HCT116 (cell line): ENCODE measurements around the gene GRK5. TPM values are rescaled to one million over a fixed set of nuclear protein-coding genes. Genes with fewer than 3 reads are reported as not detected.
A peak's percentile ranks its signal among the peaks of the same experiment; 100 is the strongest.

ENCODE experiments used
- ATAC-seq: fragments of 200-7000 bp; cut with Tn5 transposase; 2 replicates; pipeline ENCODE4 v1.9.1; 2020; ENCODE audit warnings: mild to moderate bottlenecking, moderate library complexity
- BruUV-seq: library from RNA; stranded (reverse); fragments of 400-500 nt; replicated peaks from 2 replicates; lab custom pipeline; 2021; lab: Mats Ljungman, UMichigan
- CTCF ChIA-PET: fragments of 300-600 bp; sonication (Branson Sonifier 250); formaldehyde crosslinking; loops from one replicate; lab custom pipeline; 2021; ENCODE audit warnings: antibody characterized with exemption; lab: Charles Lee
- POLR2A ChIA-PET: fragments of 300-600, 350-600 bp; sonication (Branson Sonifier 250); formaldehyde crosslinking; loops from one replicate; lab custom pipeline; 2021; ENCODE audit warnings: antibody characterized with exemption; lab: Charles Lee
- RAD21 ChIA-PET, 2 experiments: fragments of 300-600 bp; sonication (Branson Sonifier 250); formaldehyde crosslinking; loops; one replicate each; lab custom pipeline; 2023; ENCODE audit warnings: low total read pairs in 2 of 2; ENCODE audit not compliant: uncharacterized antibody in 2 of 2, unreplicated experiment in 2 of 2, low non-redundant PET in 1 of 2; lab: Charles Lee
- DNase-seq: peaks from one replicate; pipeline ENCODE4 v3.0.0-alpha.2; 2010; ENCODE audit warnings: low read depth, low spot score
- H2AFZ ChIP-seq: fragments of 200-600 bp; shearing (Covaris generic), sonication (generic); 2 replicates; pipeline ENCODE4 v1.6.1; 2017; ENCODE audit warnings: low read depth, mixed run types, mixed read lengths, antibody characterized with exemption, low read length; ENCODE audit not compliant: poor library complexity, severe bottlenecking
- H3K27ac ChIP-seq: 2 replicates; pipeline ENCODE4 v1.5.1; 2012; ENCODE audit warnings: low read depth, low read length
- H3K27me3 ChIP-seq: fragments of 200-600 bp; sonication (generic); 2 replicates; pipeline ENCODE4 v1.6.1; 2016; ENCODE audit warnings: mixed run types, low read length, mixed read lengths; ENCODE audit not compliant: insufficient read depth
- H3K36me3 ChIP-seq, 2 experiments: fragments of 200-500 bp in 1 of 2; fragments of 200-600 bp in 1 of 2; sonication (Bioruptor generic) in 1 of 2; sonication (generic) in 1 of 2; 2 replicates each; pipeline versions ENCODE4 v1.5.1 to v1.6.1; 2014 to 2016; ENCODE audit warnings: low read length in 2 of 2, inconsistent platforms in 1 of 2, mixed read lengths in 1 of 2, mixed run types in 1 of 2; ENCODE audit not compliant: insufficient read depth in 2 of 2, control insufficient read depth in 1 of 2
- H3K4me1 ChIP-seq, 2 experiments: fragments of 200-600 bp in 1 of 2; sonication (generic) in 1 of 2; 2 replicates each; pipeline versions ENCODE4 v1.5.1 to v1.6.1; 2012 to 2017; ENCODE audit warnings: low read length in 2 of 2, inconsistent platforms in 1 of 2, mild to moderate bottlenecking in 1 of 2, mixed read lengths in 1 of 2, mixed run types in 1 of 2, moderate library complexity in 1 of 2; ENCODE audit not compliant: insufficient read depth in 2 of 2, control insufficient read depth in 1 of 2
- H3K4me2 ChIP-seq: fragments of 200-600 bp; sonication (generic); 2 replicates; pipeline ENCODE4 v1.6.1; 2017; ENCODE audit warnings: mixed run types, low read length, mixed read lengths
- H3K4me3 ChIP-seq, 2 experiments: fragments of 200-600 bp in 1 of 2; sonication (generic) in 1 of 2; replicated peaks in 1 of 2; 2 replicates each; pipeline ENCODE4 v1.5.1; 2011 to 2016; ENCODE audit warnings: low read length in 2 of 2, control low read depth in 1 of 2, low read depth in 1 of 2, mild to moderate bottlenecking in 1 of 2, mixed read lengths in 1 of 2, mixed run types in 1 of 2
- H3K79me2 ChIP-seq: fragments of 200-600 bp; sonication (generic); 2 replicates; pipeline ENCODE4 v1.6.1; 2017; ENCODE audit warnings: mild to moderate bottlenecking, mixed run types, low read length, moderate library complexity, mixed read lengths; ENCODE audit not compliant: insufficient read depth
- H3K9ac ChIP-seq: fragments of 200-600 bp; sonication (generic); 2 replicates; pipeline ENCODE4 v1.6.1; 2016; ENCODE audit warnings: low read length, mixed read lengths
- H3K9me2 ChIP-seq: fragments of 200-600 bp; sonication (generic), shearing (Covaris generic); 2 replicates; pipeline ENCODE4 v1.6.1; 2017; ENCODE audit warnings: mixed run types, mild to moderate bottlenecking, moderate library complexity; ENCODE audit not compliant: insufficient read depth
- H3K9me3 ChIP-seq, 2 experiments: fragments of 200-500 bp in 1 of 2; fragments of 200-600 bp in 1 of 2; sonication (Bioruptor generic) in 1 of 2; sonication (generic) in 1 of 2; 2 replicates each; pipeline ENCODE4 v1.6.1; 2014 to 2017; ENCODE audit warnings: low read length in 2 of 2, mixed read lengths in 2 of 2, inconsistent platforms in 1 of 2, low read depth in 1 of 2, mild to moderate bottlenecking in 1 of 2, mixed run types in 1 of 2, moderate library complexity in 1 of 2; ENCODE audit not compliant: control insufficient read depth in 1 of 2, insufficient read depth in 1 of 2
- H4K20me1 ChIP-seq: fragments of 200-600 bp; sonication (generic), shearing (Covaris generic); 2 replicates; pipeline ENCODE4 v1.6.1; 2017; ENCODE audit warnings: mixed run types, mild to moderate bottlenecking, moderate library complexity; ENCODE audit not compliant: insufficient read depth
- ATF3 ChIP-seq: IDR thresholded peaks from 2 replicates; pipeline ENCODE4 v1.6.1; 2012
- CBX3 ChIP-seq: IDR thresholded peaks from 2 replicates; pipeline ENCODE4 v1.6.1; 2012; ENCODE audit warnings: low read depth
- CEBPB ChIP-seq: IDR thresholded peaks from 2 replicates; pipeline ENCODE4 v1.6.1; 2012; ENCODE audit warnings: low read depth
- EGR1 ChIP-seq: IDR thresholded peaks from 2 replicates; pipeline ENCODE4 v1.6.1; 2012; ENCODE audit warnings: low read depth
- ELF1 ChIP-seq: IDR thresholded peaks from 2 replicates; pipeline ENCODE4 v1.6.1; 2012; ENCODE audit warnings: low read depth, borderline replicate concordance
- EZH2 ChIP-seq: fragments of 200-600 bp; sonication (generic); IDR thresholded peaks from 2 replicates; pipeline ENCODE4 v1.6.1; 2017; ENCODE audit warnings: antibody characterized with exemption, mixed run types
- EZH2phosphoT487 ChIP-seq: fragments of 200-600 bp; IDR thresholded peaks from 2 replicates; pipeline ENCODE4 v1.6.1; 2018; ENCODE audit warnings: antibody characterized with exemption, borderline replicate concordance
- FOSL1 ChIP-seq: IDR thresholded peaks from 2 replicates; pipeline ENCODE4 v1.6.1; 2012; ENCODE audit warnings: low read depth
- JUND ChIP-seq: IDR thresholded peaks from 2 replicates; pipeline ENCODE4 v1.6.1; 2012
- MAX ChIP-seq: IDR thresholded peaks from 2 replicates; pipeline ENCODE4 v1.6.1; 2012
- POLR2A ChIP-seq: IDR thresholded peaks from 2 replicates; pipeline ENCODE4 v1.7.0; 2011; ENCODE audit warnings: borderline replicate concordance; ENCODE audit not compliant: insufficient read depth, insufficient read length; ENCODE audit errors: extremely low read depth
- RAD21 ChIP-seq: IDR thresholded peaks from 2 replicates; pipeline ENCODE4 v1.6.1; 2012; ENCODE audit warnings: low read depth, mild to moderate bottlenecking
- SP1 ChIP-seq: IDR thresholded peaks from 2 replicates; pipeline ENCODE4 v1.6.1; 2012; ENCODE audit warnings: low read depth
- SRF ChIP-seq: IDR thresholded peaks from 2 replicates; pipeline ENCODE4 v1.6.1; 2012; ENCODE audit warnings: low read depth
- TCF7L2 ChIP-seq: IDR thresholded peaks from 2 replicates; pipeline ENCODE4 v1.7.0; 2011; ENCODE audit warnings: borderline replicate concordance, inconsistent platforms; ENCODE audit not compliant: insufficient read depth, insufficient read length; ENCODE audit errors: extremely low read depth
- YY1 ChIP-seq: IDR thresholded peaks from 2 replicates; pipeline ENCODE4 v1.6.1; 2011; ENCODE audit warnings: low read length, low read depth, moderate library complexity, mild to moderate bottlenecking; ENCODE audit not compliant: insufficient replicate concordance; ENCODE audit errors: extremely low read depth
- ZFX ChIP-seq: fragments of 450-650 bp; IDR thresholded peaks from 2 replicates; pipeline ENCODE4 v1.6.1; 2017
- ZNF274 ChIP-seq: fragments of 200-500 bp; sonication (Bioruptor generic); IDR thresholded peaks from 2 replicates; pipeline ENCODE4 v1.6.1; 2014; ENCODE audit warnings: mild to moderate bottlenecking, low read depth, low read length, inconsistent platforms
- intact Hi-C: fragments of 100-400 bp; cut with micrococcal nuclease; formaldehyde crosslinking; loops from 2 replicates; pipeline ENCODE4 v1.10.0; 2022
- total RNA-seq: library from RNA; stranded (reverse); gene quantifications from one replicate; pipeline ENCODE4 v1.2.1, GENCODE V29; 2021; ENCODE audit not compliant: unreplicated experiment
- TF ChIP-seq, protein P1 (sequence below), 3 experiments: fragments of 200-600 bp in 1 of 3; sonication (generic) in 1 of 3; IDR thresholded peaks in 2 of 3; conservative IDR thresholded peaks in 1 of 3; 2 replicates each; pipeline ENCODE4 v1.5.1; 2012 to 2017; ENCODE audit warnings: low read depth in 2 of 3, low read length in 2 of 3, antibody characterized with exemption in 1 of 3, borderline replicate concordance in 1 of 3, control low read depth in 1 of 3, mild to moderate bottlenecking in 1 of 3, mixed read lengths in 1 of 3, mixed run types in 1 of 3, moderate library complexity in 1 of 3; ENCODE audit not compliant: insufficient read depth in 1 of 3
- TF ChIP-seq, protein P2 (sequence below): IDR thresholded peaks from 2 replicates; pipeline ENCODE4 v1.6.1; 2011; ENCODE audit warnings: mild to moderate bottlenecking, low read length, moderate library complexity; ENCODE audit not compliant: insufficient replicate concordance; ENCODE audit errors: extremely low read depth

Gene GRK5
- total RNA-seq, 1 experiment from 2014 or later: 7.3 TPM

DNA sequence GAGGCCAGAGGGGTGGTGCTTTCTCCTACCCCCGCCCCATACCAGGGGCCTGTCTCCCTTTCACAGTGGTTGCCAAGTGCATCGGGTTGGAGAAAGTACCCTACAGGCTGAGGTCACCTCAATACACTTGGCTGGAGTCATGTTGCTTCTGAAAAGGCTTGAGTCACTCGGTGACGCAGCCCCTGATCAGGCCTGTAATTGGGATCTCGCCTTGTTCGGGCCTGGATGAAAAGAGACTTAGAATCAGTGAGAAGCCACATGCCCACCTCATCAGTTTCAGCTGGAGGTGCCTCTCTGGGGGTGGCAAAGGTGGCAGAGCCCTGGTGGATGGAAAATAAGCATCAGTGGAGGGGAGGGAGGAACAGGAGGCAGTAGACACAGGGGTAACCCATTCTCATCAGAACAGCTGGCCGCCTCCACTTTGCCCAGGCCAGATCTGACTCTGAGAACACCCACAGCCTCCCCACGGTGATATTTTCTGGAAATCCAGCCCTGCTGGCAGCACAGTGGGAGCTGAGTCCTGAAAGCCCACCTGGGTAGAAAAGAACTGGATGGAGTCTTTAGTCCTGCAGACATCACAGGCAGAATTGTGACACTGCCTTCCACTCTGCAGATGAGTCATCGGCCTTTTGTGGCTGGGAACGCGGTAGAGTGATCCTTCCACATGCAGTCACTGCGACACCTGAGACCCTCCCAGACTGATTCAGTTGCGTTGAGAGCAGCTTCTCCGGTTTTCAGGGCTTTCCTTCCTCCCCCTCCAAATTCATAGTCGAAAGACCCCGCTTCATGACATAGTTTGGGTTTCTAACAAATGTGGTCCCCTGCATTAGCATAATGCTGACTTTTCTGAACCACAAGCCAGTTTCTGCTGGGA is 108.0 kb downstream of the GRK5 start:
- CTCF ChIA-PET: interaction anchor here (1.2 kb wide), 1 partner anchor 165 kb away, joined by 3 read pairs; no protein-coding TSS in a partner anchor
- TF ChIP-seq JUND (no peak), FOSL1 (no peak), YY1 (peak; percentile 51), ELF1 (no peak), ATF3 (no peak), EZH2 (no peak), TCF7L2 (peak; percentile 89), CBX3 (no peak), EGR1 (no peak), SRF (no peak), SP1 (no peak), EZH2phosphoT487 (no peak), ZNF274 (no peak), ZFX (peak; percentile 51; the same call in 1 of the 2 replicates), CEBPB (no peak), MAX (no peak), POLR2A (no peak), RAD21 (no peak)
- TF ChIP-seq, protein P1, sequence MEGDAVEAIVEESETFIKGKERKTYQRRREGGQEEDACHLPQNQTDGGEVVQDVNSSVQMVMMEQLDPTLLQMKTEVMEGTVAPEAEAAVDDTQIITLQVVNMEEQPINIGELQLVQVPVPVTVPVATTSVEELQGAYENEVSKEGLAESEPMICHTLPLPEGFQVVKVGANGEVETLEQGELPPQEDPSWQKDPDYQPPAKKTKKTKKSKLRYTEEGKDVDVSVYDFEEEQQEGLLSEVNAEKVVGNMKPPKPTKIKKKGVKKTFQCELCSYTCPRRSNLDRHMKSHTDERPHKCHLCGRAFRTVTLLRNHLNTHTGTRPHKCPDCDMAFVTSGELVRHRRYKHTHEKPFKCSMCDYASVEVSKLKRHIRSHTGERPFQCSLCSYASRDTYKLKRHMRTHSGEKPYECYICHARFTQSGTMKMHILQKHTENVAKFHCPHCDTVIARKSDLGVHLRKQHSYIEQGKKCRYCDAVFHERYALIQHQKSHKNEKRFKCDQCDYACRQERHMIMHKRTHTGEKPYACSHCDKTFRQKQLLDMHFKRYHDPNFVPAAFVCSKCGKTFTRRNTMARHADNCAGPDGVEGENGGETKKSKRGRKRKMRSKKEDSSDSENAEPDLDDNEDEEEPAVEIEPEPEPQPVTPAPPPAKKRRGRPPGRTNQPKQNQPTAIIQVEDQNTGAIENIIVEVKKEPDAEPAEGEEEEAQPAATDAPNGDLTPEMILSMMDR (IDR thresholded peaks at IDR 0.05 in 2 of 3, conservative IDR thresholded peaks at IDR 0.05 in 1 of 3; ENCODE audit: borderline replicate concordance in 1 of 3, insufficient read depth in 1 of 3, low read depth in 2 of 3, low read length in 2 of 3): no peak
- TF ChIP-seq, protein P2, sequence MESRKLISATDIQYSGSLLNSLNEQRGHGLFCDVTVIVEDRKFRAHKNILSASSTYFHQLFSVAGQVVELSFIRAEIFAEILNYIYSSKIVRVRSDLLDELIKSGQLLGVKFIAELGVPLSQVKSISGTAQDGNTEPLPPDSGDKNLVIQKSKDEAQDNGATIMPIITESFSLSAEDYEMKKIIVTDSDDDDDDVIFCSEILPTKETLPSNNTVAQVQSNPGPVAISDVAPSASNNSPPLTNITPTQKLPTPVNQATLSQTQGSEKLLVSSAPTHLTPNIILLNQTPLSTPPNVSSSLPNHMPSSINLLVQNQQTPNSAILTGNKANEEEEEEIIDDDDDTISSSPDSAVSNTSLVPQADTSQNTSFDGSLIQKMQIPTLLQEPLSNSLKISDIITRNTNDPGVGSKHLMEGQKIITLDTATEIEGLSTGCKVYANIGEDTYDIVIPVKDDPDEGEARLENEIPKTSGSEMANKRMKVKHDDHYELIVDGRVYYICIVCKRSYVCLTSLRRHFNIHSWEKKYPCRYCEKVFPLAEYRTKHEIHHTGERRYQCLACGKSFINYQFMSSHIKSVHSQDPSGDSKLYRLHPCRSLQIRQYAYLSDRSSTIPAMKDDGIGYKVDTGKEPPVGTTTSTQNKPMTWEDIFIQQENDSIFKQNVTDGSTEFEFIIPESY: peak; percentile 77

More for the DNA sequence above, 108.0 kb downstream of the GRK5 start:
- ATAC-seq (peak; percentile 72), DNase-seq (peak; percentile 91)
- no peaks in the 10 kb centered on the region for H3K79me2 ChIP-seq
- H3K4me2 ChIP-seq: peak overlapping the region; percentile 82
- no peaks in the 10 kb centered on the region for H3K9me2 ChIP-seq
- ChIA-PET RAD21 (interaction anchor here in 1 of 2 experiments (1.5 kb wide), 1 partner anchor 108 kb away, joined by 8 read pairs; the partner anchor contains the start of gene GRK5), POLR2A (interaction anchor here (0.8 to 1.9 kb wide), 5 partner anchors 8 to 109 kb away, joined by 3 to 10 read pairs (median 3); no protein-coding TSS in a partner anchor)
- peaks cover 60 to 74% of the 10 kb centered on the region in 2 experiments for H3K4me1 ChIP-seq
- intact Hi-C loops: loop anchor here (2.0 to 5.0 kb wide), 3 partner anchors 45 to 108 kb away; partner anchors contain the start of gene GRK5
- no peaks in the 10 kb centered on the region for H3K27me3 ChIP-seq
- H4K20me1 ChIP-seq: no peaks in the 10 kb centered on the region
- H2AFZ ChIP-seq: no peak overlapping the region
- H3K9me3 ChIP-seq: no peaks in the 10 kb centered on the region
- no TSS peak for BruUV-seq
- peak overlapping the region; percentile 98 for H3K27ac ChIP-seq
- H3K36me3 ChIP-seq: no peaks in the 10 kb centered on the region
- peak overlapping the region; percentile 66 for H3K9ac ChIP-seq
- peak overlapping the region; percentile 13 to 38 for H3K4me3 ChIP-seq
